Smooth muscle cell (in vitro differentiated cells): ENCODE data around the gene CCL23. TPM values are rescaled to one million over a fixed set of nuclear protein-coding genes. Genes with fewer than 3 reads are reported as not detected.

Experiments
- DNase-seq: peaks from one replicate; lab custom pipeline; 2025; ENCODE audit not compliant: unreplicated experiment; lab: John Stamatoyannopoulos, UW
- H2AFZ ChIP-seq: fragments of 200-600 bp; sonication (generic); 2 replicates; pipeline ENCODE4 v1.6.0; 2016; ENCODE audit warnings: antibody characterized with exemption, low read depth, mild to moderate bottlenecking
- H3F3A ChIP-seq: fragments of 200-600 bp; sonication (generic); 2 replicates; pipeline ENCODE4 v1.6.0; 2017; ENCODE audit warnings: antibody characterized with exemption, low read depth
- H3K27ac ChIP-seq: fragments of 200-600 bp; sonication (generic); 2 replicates; pipeline ENCODE4 v1.5.1; 2016; ENCODE audit warnings: low read depth, mild to moderate bottlenecking
- H3K27me3 ChIP-seq: fragments of 200-600 bp; sonication (generic); 2 replicates; pipeline ENCODE4 v1.6.1; 2016; ENCODE audit warnings: low read depth, mild to moderate bottlenecking
- H3K36me3 ChIP-seq: fragments of 200-600 bp; sonication (generic); 2 replicates; pipeline ENCODE4 v1.5.1; 2016; ENCODE audit warnings: low read depth
- H3K4me1 ChIP-seq: fragments of 200-600 bp; sonication (generic); 2 replicates; pipeline ENCODE4 v1.5.1; 2016; ENCODE audit warnings: low read depth
- H3K4me2 ChIP-seq: fragments of 200-600 bp; sonication (generic); 2 replicates; pipeline ENCODE4 v1.6.0; 2016; ENCODE audit warnings: mild to moderate bottlenecking
- H3K4me3 ChIP-seq: fragments of 200-600 bp; sonication (generic); 2 replicates; pipeline ENCODE4 v1.5.1; 2016; ENCODE audit warnings: mild to moderate bottlenecking
- H3K79me2 ChIP-seq: fragments of 200-600 bp; sonication (generic); 2 replicates; pipeline ENCODE4 v1.6.0; 2016; ENCODE audit warnings: low read depth, mild to moderate bottlenecking
- H3K9ac ChIP-seq: fragments of 200-600 bp; sonication (generic); 2 replicates; pipeline ENCODE4 v1.6.0; 2016; ENCODE audit warnings: low read depth
- H3K9me3 ChIP-seq: fragments of 200-600 bp; sonication (generic); replicated peaks from 2 replicates; pipeline ENCODE4 v1.5.1; 2016; ENCODE audit warnings: low read depth
- H4K20me1 ChIP-seq: fragments of 200-600 bp; sonication (generic); 2 replicates; pipeline ENCODE4 v1.6.0; 2016; ENCODE audit warnings: low read depth
- CTCF ChIP-seq: fragments of 200-600 bp; sonication (generic); IDR thresholded peaks from 2 replicates; pipeline ENCODE4 v1.5.1; 2017; ENCODE audit warnings: borderline replicate concordance, mild to moderate bottlenecking, antibody characterized with exemption; ENCODE audit not compliant: insufficient read depth, poor library complexity, severe bottlenecking
- WGBS: methylation state at CpG from one replicate; pipeline ENCODE4 v1.1.7; 2016; ENCODE audit warnings: low lambda C conversion rate; 5-methylcytosine and 5-hydroxymethylcytosine counted together
- polyA plus RNA-seq: library from polyadenylated mRNA; unstranded; fragments of >200 nt; fragmentation: Nextera tagmentation; extraction: Ambion mirVana; gene quantifications from 2 replicates; pipeline ENCODE4 v1.2.1, GENCODE V29; 2016
- total RNA-seq: library from RNA; depleted of rRNA; stranded (reverse); fragments of >200 nt; gene quantifications from 2 replicates; pipeline ENCODE4 v1.2.3, GENCODE V29; 2014

Gene CCL23
- total and polyA plus RNA-seq, 2 experiments from 2014 or later: not detected

DNA sequence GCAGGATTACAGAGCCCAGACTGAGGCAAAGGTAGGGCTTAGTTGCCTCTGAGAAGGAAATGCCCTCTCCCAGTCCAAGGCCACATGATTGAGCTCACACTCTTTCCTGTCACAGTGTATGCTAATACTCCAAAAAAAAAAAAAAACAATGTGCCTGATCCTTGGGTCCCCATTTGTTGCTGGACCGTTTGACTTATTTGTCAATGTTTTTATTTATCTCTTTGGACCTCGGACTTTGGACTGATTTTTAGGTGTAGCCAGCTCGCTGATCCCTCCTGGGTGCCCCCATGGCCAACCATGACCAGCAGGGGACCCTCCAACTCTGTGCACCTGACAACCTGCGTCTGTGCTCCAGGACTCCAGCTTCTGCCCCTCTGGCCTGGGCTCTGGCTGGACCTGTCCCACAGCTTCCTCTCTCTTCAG, 35.9 kb downstream of the CCL23 start:
- Histone ChIP-seq H3F3A (no peaks in the 10 kb centered on the region), H3K4me2 (no peak overlapping the region), H3K79me2 (no peaks in the 10 kb centered on the region), H3K9ac (no peak overlapping the region), H3K27me3 (peaks cover 5% of the 10 kb centered on the region), H3K36me3 (no peaks in the 10 kb centered on the region), H2AFZ (no peak overlapping the region), H4K20me1 (no peaks in the 10 kb centered on the region), H3K4me1 (no peaks in the 10 kb centered on the region), H3K4me3 (no peak overlapping the region), H3K9me3 (no peaks in the 10 kb centered on the region), H3K27ac (no peak overlapping the region)
- WGBS: 66% methylated on average over 4 of the region's 4 CpGs
- no peak for TF ChIP-seq CTCF
- DNase-seq: no peak

DNA sequence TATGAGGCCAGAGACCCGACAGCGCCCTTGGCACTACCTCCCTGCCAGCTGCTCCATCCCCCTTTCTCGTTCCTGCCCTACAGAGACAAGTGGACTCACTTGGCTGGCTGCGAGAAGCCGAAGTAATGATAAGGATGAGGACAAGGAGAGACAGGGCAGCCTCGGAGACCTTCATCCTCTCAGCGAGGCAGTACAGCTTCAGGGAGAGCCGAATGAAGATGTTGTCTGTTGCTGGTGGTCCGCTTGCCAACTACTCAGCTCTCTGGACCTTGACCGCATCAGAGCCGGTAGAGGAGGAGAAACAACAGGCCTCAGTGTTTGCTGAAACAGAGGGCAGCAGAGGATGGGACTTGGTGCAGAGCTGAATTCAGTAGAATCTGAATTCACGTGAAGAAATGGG, 36.5 kb downstream of the CCL23 start, which contains the start of gene CCL16:
CCL16 (minus strand) TSS at position 252 of the 400 bp plus-strand sequence; CDS start at position 175, 77 bp downstream.
- Histone ChIP-seq H3K4me1 (no peaks in the 10 kb centered on the region), H4K20me1 (no peaks in the 10 kb centered on the region), H3K79me2 (no peaks in the 10 kb centered on the region), H3K4me3 (no peak within 1 kb of the TSS), H3F3A (no peaks in the 10 kb centered on the region), H3K36me3 (no peaks in the 10 kb centered on the region), H3K4me2 (no peak within 1 kb of the TSS), H3K27ac (no peak within 1 kb of the TSS), H3K9me3 (no peaks in the 10 kb centered on the region), H3K9ac (no peak within 1 kb of the TSS), H2AFZ (no peak within 1 kb of the TSS), H3K27me3 (peaks cover 11% of the 10 kb centered on the region)
- TF ChIP-seq CTCF: no peak
- no peak for DNase-seq
- WGBS: 93% methylated on average over 12 of the region's 12 CpGs

- WGBS: 90% methylated on average over 3 of the region's 3 CpGs
- Histone ChIP-seq H3K27ac (no peak overlapping the region), H3K36me3 (no peaks in the 10 kb centered on the region), H3K9ac (no peak overlapping the region), H3K4me2 (no peak overlapping the region), H3K27me3 (peaks cover 12% of the 10 kb centered on the region), H3F3A (no peaks in the 10 kb centered on the region), H3K9me3 (no peaks in the 10 kb centered on the region), H3K79me2 (no peaks in the 10 kb centered on the region), H4K20me1 (no peaks in the 10 kb centered on the region), H3K4me1 (no peaks in the 10 kb centered on the region), H3K4me3 (no peak overlapping the region), H2AFZ (no peak overlapping the region)
- DNase-seq: no peak
- no peak for TF ChIP-seq CTCF
These were observed 39.4 kb downstream of the CCL23 start for GRCh38 chr17:35978346-35978745.

DNA sequence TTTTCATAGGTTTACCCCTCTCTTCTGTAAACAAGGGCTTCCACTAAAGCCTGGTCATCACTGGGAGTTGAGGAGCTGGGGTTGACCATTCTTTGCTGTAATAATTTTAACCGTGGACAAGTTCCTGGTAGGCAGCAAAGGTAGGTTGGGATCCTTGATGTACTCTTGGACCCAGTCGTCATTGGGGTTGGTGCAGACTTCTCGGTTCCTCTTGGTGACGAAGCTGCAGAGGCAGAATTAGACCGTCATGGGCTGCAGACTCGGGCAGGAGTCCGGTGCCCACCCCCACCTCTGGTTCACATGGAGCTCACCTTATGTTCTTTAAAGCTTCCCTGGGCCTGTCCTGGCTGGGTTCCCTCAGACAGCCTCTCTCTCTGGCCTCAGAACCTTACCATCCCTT, 40.3 kb downstream of the CCL23 start:
- H3K36me3 ChIP-seq: no peaks in the 10 kb centered on the region
- 93% methylated on average over 4 of the region's 7 CpGs for WGBS
- no peaks in the 10 kb centered on the region for H3K4me1 ChIP-seq
- no peak overlapping the region for H3K27ac ChIP-seq
- no peaks in the 10 kb centered on the region for H3K9me3 ChIP-seq
- no peaks in the 10 kb centered on the region for H3F3A ChIP-seq
- H3K79me2 ChIP-seq: no peaks in the 10 kb centered on the region
- peaks cover 12% of the 10 kb centered on the region for H3K27me3 ChIP-seq
- no peak overlapping the region for H3K4me3 ChIP-seq
- no peak overlapping the region for H2AFZ ChIP-seq
- TF ChIP-seq CTCF: no peak
- H4K20me1 ChIP-seq: no peaks in the 10 kb centered on the region
- no peak overlapping the region for H3K4me2 ChIP-seq
- no peak overlapping the region for H3K9ac ChIP-seq
- DNase-seq: no peak
